K562 (cell line): ENCODE data around the gene TCF3. TPM values are rescaled to one million over a fixed set of nuclear protein-coding genes. Genes with fewer than 3 reads are reported as not detected.
A peak's percentile ranks its signal among the peaks of the same experiment; 100 is the strongest.

ENCODE experiments used
- ATF1 ChIP-seq, 2 experiments: fragments of 450-650 bp in 1 of 2; IDR thresholded peaks; 2 replicates each; pipeline ENCODE4 v1.6.1; 2016; ENCODE audit warnings: missing compliant biosample characterization in 1 of 2, missing genetic modification characterization in 1 of 2
- CBFB ChIP-seq: sonication (generic); formaldehyde crosslinking; IDR thresholded peaks from 2 replicates; pipeline ENCODE4 v1.4.0; 2020; ENCODE audit warnings: mild to moderate bottlenecking, missing genetic modification reagents
- CTCF ChIP-seq, 3 experiments: IDR thresholded peaks in 2 of 3; conservative IDR thresholded peaks in 1 of 3; 2 replicates each; pipeline ENCODE4 v1.5.1; 2011 to 2012; ENCODE audit warnings: low read length in 3 of 3, mild to moderate bottlenecking in 3 of 3, control low read depth in 2 of 3, improper control_type of control experiment in 1 of 3, inconsistent platforms in 1 of 3, low read depth in 1 of 3, mixed read lengths in 1 of 3, moderate library complexity in 1 of 3; ENCODE audit not compliant: insufficient read depth in 2 of 3
- HMBOX1 ChIP-seq: sonication (generic); IDR thresholded peaks from 2 replicates; pipeline ENCODE4 v1.6.1; 2016
- IRF9 ChIP-seq: fragments of 450-650 bp; IDR thresholded peaks from 2 replicates; pipeline ENCODE4 v1.6.1; 2016; ENCODE audit warnings: missing biosample characterization, missing genetic modification characterization
- LCOR ChIP-seq: sonication (generic); formaldehyde crosslinking; IDR thresholded peaks from 2 replicates; pipeline ENCODE4 v1.8.0; 2022; ENCODE audit warnings: mild to moderate bottlenecking, missing genetic modification reagents
- MAX ChIP-seq: sonication (generic); formaldehyde crosslinking; IDR thresholded peaks from 2 replicates; pipeline ENCODE4 v1.9.0; 2022; ENCODE audit warnings: mild to moderate bottlenecking, missing genetic modification reagents
- MAZ ChIP-seq, 2 experiments: fragments of 450-650 bp in 1 of 2; sonication (generic) in 1 of 2; formaldehyde crosslinking; IDR thresholded peaks in 1 of 2; conservative IDR thresholded peaks in 1 of 2; 2 replicates each; pipeline versions ENCODE4 v1.4.0 to v1.5.0; 2020; ENCODE audit warnings: mild to moderate bottlenecking in 1 of 2, missing genetic modification reagents in 1 of 2
- MEF2D ChIP-seq: conservative IDR thresholded peaks from 2 replicates; pipeline ENCODE4 v1.6.1; 2016; ENCODE audit warnings: low read depth, missing genetic modification characterization, missing compliant biosample characterization
- NCOA4 ChIP-seq: fragments of 450-650 bp; IDR thresholded peaks from 2 replicates; pipeline ENCODE4 v1.6.1; 2018; ENCODE audit warnings: mild to moderate bottlenecking; ENCODE audit not compliant: partially characterized antibody
- PRDM10 ChIP-seq: fragments of 450-650 bp; IDR thresholded peaks from 2 replicates; pipeline ENCODE4 v1.6.1; 2018; ENCODE audit not compliant: partially characterized antibody
- PTBP1 ChIP-seq: fragments of 200-400 bp; formaldehyde crosslinking; IDR thresholded peaks from 2 replicates; pipeline ENCODE4 v1.6.1; 2017; ENCODE audit warnings: low read depth, low read length
- RBM25 ChIP-seq: fragments of 200-400 bp; formaldehyde crosslinking; IDR thresholded peaks from 2 replicates; pipeline ENCODE4 v1.6.1; 2018; ENCODE audit warnings: low read length, low read depth, moderate library complexity; ENCODE audit not compliant: severe bottlenecking
- STAT5A ChIP-seq: IDR thresholded peaks from 2 replicates; pipeline ENCODE4 v1.6.1; 2012; ENCODE audit warnings: low read length, inconsistent platforms, borderline replicate concordance
- TAL1 ChIP-seq: fragments of 450-650 bp; IDR thresholded peaks from 2 replicates; pipeline ENCODE4 v1.6.1; 2016; ENCODE audit warnings: mild to moderate bottlenecking
- ZBTB1 ChIP-seq: sonication (generic); formaldehyde crosslinking; IDR thresholded peaks from 2 replicates; pipeline ENCODE4 v1.8.1; 2023; ENCODE audit warnings: missing genetic modification reagents, low read depth, mild to moderate bottlenecking, borderline replicate concordance
- ZNF232 ChIP-seq: sonication (generic); formaldehyde crosslinking; IDR thresholded peaks from 2 replicates; pipeline ENCODE4 v1.8.0; 2022; ENCODE audit warnings: mild to moderate bottlenecking, missing genetic modification reagents
- ZNF507 ChIP-seq: conservative IDR thresholded peaks from 2 replicates; pipeline ENCODE4 v1.6.1; 2017; ENCODE audit warnings: missing genetic modification characterization, missing compliant biosample characterization
- ZSCAN32 ChIP-seq: fragments of 450-650 bp; formaldehyde crosslinking; IDR thresholded peaks from 2 replicates; pipeline ENCODE4 v1.4.0; 2020; ENCODE audit warnings: mild to moderate bottlenecking, moderate library complexity
- polyA plus RNA-seq, 8 experiments: library from polyadenylated mRNA; depleted of rRNA in 4 of 8; stranded (reverse) in 5 of 8; unstranded in 3 of 8; fragments of >200 nt; fragmentation: Nextera tagmentation in 2 of 8; fragmentation: Illumina TruSeq in 1 of 8; extraction: Ambion mirVana in 2 of 8; extraction: Trizol in 1 of 8; gene quantifications; 2 replicates each; pipeline versions ENCODE4 v1.2.1 to v1.2.3, GENCODE V29; 2011 to 2014; ENCODE audit warnings: inconsistent platforms in 1 of 8, missing spikeins in 1 of 8
- total RNA-seq, 7 experiments: library from RNA; depleted of rRNA in 6 of 7; stranded (reverse); fragments of >200 nt in 6 of 7; fragmentation: Illumina TruSeq in 2 of 7; extraction: Trizol in 2 of 7; gene quantifications; 2 replicates each; pipeline versions ENCODE4 v1.2.1 to v1.2.3, GENCODE V29; 2011 to 2021; ENCODE audit warnings: low replicate concordance in 1 of 7

Gene TCF3
- total and polyA plus RNA-seq, 9 of the 15 experiments (the other 6 are each of a cell fraction or from before 2014, with no cell fraction given): 5.6 to 259 (median 84.0) TPM

- TF ChIP-seq ZBTB1 (CRISPR knock-in tag): no peak
- no peak for TF ChIP-seq IRF9 (tag)
- no peak for TF ChIP-seq STAT5A
- TF ChIP-seq NCOA4: no peak
- peak; percentile 83 for TF ChIP-seq PRDM10
- TF ChIP-seq TAL1: no peak
- TF ChIP-seq MAX (CRISPR knock-in tag): 0 out of 2 replicates have a peak, but pooled peaks have one; percentile 30
- no peak for TF ChIP-seq HMBOX1
- TF ChIP-seq LCOR (CRISPR knock-in tag): 0 out of 2 replicates have a peak, but pooled peaks have one; percentile 17
- TF ChIP-seq MAZ (CRISPR knock-in tag; conservative IDR thresholded peaks at IDR 0.05 in 1 of 2, IDR thresholded peaks at IDR 0.05 in 1 of 2): no peak
- TF ChIP-seq ATF1 (CRISPR knock-in tag; IDR thresholded peaks at IDR 0.05): no peak
- TF ChIP-seq ATF1 (tag; IDR thresholded peaks at IDR 0.05): peak; percentile 29; the same call in 1 of the 2 replicates
- TF ChIP-seq ZSCAN32 (CRISPR knock-in tag): no peak
- peak; percentile 95 for TF ChIP-seq PTBP1
- TF ChIP-seq CTCF (IDR thresholded peaks at IDR 0.05 in 2 of 3, conservative IDR thresholded peaks at IDR 0.05 in 1 of 3; ENCODE audit: insufficient read depth in 2 of 3, low read depth in 1 of 3, low read length in 3 of 3): peak in 2 of 3 experiments; percentile 1 to 11; a peak in 1 of 6 replicates
- no peak for TF ChIP-seq MEF2D (tag)
- TF ChIP-seq ZNF232 (CRISPR knock-in tag): no peak
- TF ChIP-seq ZNF507 (tag): no peak
- no peak for TF ChIP-seq CBFB (CRISPR knock-in tag)
- peak; percentile 8 for TF ChIP-seq RBM25
These were observed 1.5 kb downstream of the TCF3 start (continued) for GRCh38 chr19:1650650-1651567.
